ENCODE data around the gene KLF11.

KLF11 gene

GRCh38 chr2:10078001-10078400 lies 34.7 kb downstream of the KLF11 start:
- TF ChIP-seq REST (IDR thresholded peaks at IDR 0.05; ENCODE audit: insufficient replicate concordance, low read depth) (no peak), SPI1 (IDR thresholded peaks at IDR 0.05; ENCODE audit: borderline replicate concordance, low read depth) (no peak), CTCF (IDR thresholded peaks at IDR 0.05; ENCODE audit: insufficient read depth, low read length) (no peak)
- DNase-seq (ENCODE audit: low read depth in 1 of 2, low spot score in 1 of 2) = no peak
- Histone ChIP-seq H3K27me3 (ENCODE audit: insufficient read depth, poor library complexity, severe bottlenecking) (peaks cover 57% of the 10 kb centered on the region), H3K4me3 (replicated peaks; ENCODE audit: insufficient read depth, low read length) (no peak overlapping the region), H3K27ac (replicated peaks) (no peak overlapping the region)

GRCh38 chr2:10078704-10079265 lies 35.4 kb downstream of the KLF11 start:
- TF ChIP-seq POLR2AphosphoS5 (IDR thresholded peaks at IDR 0.05; ENCODE audit: low read depth) (no peak), CTCF (IDR thresholded peaks at IDR 0.05; ENCODE audit: insufficient read depth, low read length) (no peak)
- H3K27ac ChIP-seq (replicated peaks) = no peak overlapping the region
- no peak for DNase-seq (ENCODE audit: low read depth in 1 of 2, low spot score in 1 of 2)
- no peak overlapping the region for H3K4me3 ChIP-seq (replicated peaks; ENCODE audit: insufficient read depth, low read length)
- peaks cover 56% of the 10 kb centered on the region for H3K27me3 ChIP-seq (ENCODE audit: insufficient read depth, poor library complexity, severe bottlenecking)

GRCh38 chr2:10079266-10079869 lies 36.0 kb downstream of the KLF11 start:
- DNase-seq (ENCODE audit: low read depth in 1 of 2, low spot score in 1 of 2) = no peak
- no peak overlapping the region for H3K27ac ChIP-seq (replicated peaks)
- no peak for TF ChIP-seq CTCF (IDR thresholded peaks at IDR 0.05; ENCODE audit: insufficient read depth, low read length)
- no peak for TF ChIP-seq GABPA (IDR thresholded peaks at IDR 0.05; ENCODE audit: low read depth)
- no peak for TF ChIP-seq REST (IDR thresholded peaks at IDR 0.05; ENCODE audit: insufficient replicate concordance, low read depth)
- TF ChIP-seq SPI1 (IDR thresholded peaks at IDR 0.05; ENCODE audit: borderline replicate concordance, low read depth) = no peak
- peaks cover 53% of the 10 kb centered on the region for H3K27me3 ChIP-seq (ENCODE audit: insufficient read depth, poor library complexity, severe bottlenecking)
- peak overlapping the region; percentile 30 for H3K4me3 ChIP-seq (replicated peaks; ENCODE audit: insufficient read depth, low read length)
